DMS53 treated with DMSO at 0.1 percent for 48 hours (cell line): ENCODE measurements around the gene SLCO3A1.
"Not testable (repeated sequence)": the region's sequence is repeated elsewhere in the genome, so short reads cannot be mapped to it uniquely, and the experiment has no call there.

Experiments
- DNase-seq: peaks from one replicate; lab custom pipeline; 2025; ENCODE audit not compliant: unreplicated experiment; lab: John Stamatoyannopoulos, UW

SLCO3A1 gene

GRCh38 chr15:92061511-92062195 is 208.1 kb downstream of the SLCO3A1 start:
- DNase-seq = no peak

- no peak for DNase-seq
Observed at GRCh38 chr15:92062505-92062904, 209.0 kb downstream of the SLCO3A1 start.

- DNase-seq = no peak
Observed at GRCh38 chr15:92068121-92068520, 214.6 kb downstream of the SLCO3A1 start.

GRCh38 chr15:92069308-92070250 is 216.1 kb downstream of the SLCO3A1 start:
- DNase-seq = no peak

- not testable (repeated sequence) for DNase-seq
Observed at GRCh38 chr15:92070251-92070650, 216.7 kb downstream of the SLCO3A1 start.

GRCh38 chr15:92071045-92071634 is 217.6 kb downstream of the SLCO3A1 start:
- DNase-seq = no peak

- no peak for DNase-seq
Observed at GRCh38 chr15:92073044-92073785, 219.7 kb downstream of the SLCO3A1 start.

DNA sequence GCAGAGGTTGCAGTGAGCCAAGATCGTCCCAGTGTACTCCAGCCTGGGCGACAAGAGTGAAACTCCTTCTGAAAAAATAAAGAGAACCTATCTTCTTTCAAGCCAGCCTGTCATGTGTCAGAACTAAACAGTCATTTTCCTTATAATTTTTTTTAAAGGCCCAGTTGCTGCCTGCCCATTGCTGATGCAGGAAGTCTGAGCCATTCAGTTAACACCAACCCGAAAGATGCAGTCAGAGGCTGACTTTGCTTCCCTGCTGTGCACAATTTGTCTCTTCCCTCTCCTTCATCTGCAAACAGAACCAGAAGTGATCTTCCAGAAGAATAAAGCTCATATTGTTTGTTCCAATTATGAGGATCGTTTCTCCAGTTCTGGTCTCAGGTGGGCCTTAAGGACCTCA is 220.6 kb downstream of the SLCO3A1 start:
- no peak for DNase-seq

DNA sequence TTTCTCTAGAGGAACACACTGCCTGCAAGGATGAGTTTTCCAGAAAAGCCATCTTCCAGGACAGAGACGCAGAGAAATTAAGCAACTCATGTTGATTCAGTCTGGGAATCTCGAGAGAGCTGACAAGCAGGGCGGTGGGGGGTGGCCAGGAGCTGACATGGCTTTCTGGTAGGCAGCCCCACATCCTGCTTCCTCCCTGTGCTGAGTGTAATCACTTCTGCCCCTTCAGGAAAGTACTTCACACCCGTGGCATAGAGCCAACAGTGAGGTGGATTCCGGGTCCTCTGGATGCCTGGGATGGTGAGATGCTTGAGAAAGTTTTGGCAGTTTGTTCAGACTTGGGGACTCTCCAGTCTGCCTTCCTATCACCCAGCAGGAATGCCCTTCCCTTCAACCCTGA is 221.1 kb downstream of the SLCO3A1 start:
- no peak for DNase-seq

DNA sequence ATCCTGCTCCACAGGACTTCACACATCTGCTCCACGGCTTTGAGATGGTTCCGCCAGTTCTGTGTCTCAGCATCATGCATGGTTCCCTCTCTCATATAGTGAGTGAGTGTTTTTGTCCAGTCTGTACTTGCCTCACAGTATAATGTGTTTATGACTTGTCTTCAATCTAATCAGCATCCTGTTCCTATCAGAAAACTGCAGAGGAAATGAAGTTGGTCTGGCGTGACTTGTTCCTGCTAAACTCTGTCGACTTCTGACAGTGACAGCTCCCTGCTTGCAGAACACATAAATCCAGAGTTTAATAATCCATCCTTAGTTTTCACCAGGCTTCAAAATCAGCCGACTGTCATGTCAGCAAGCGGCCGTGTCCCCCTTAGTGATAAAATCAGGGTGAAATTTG is 222.3 kb downstream of the SLCO3A1 start:
- no peak for DNase-seq

- DNase-seq = no peak
Observed at GRCh38 chr15:92076541-92076940, 223.0 kb downstream of the SLCO3A1 start.

DNA sequence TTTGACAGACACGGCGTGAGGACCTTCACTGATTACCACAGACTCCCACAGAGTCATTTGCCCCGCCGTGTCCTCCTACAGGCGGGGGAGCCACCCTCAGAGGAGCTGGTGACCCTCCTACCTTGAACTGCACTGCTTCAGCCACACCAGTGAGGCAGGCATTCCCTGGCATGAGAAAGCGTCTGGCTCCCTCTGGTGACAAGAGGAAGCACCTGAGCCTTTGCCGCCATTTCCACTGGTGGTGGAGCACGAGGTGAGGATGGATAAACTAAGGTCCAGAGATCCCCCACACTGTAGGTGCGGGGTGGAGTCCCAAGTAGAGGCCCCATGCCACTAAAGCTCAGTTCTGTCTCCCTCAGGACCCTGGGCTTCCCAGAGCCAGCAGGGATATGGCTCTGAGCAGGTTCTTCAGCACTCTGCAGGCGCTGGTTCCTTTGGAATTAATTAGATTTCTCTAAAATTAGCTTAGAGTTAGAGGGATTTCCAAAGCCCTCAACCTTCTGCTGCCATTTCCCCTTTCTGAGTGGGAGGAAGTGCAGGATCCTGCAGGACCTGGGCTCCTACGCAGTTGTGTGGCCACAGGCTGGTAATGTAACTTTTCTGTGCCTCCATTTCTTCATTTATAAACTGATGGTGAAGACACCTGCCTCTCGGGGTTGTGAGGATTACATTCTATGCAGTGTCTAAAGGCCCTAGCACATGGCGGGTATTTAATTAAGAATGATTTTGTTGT is 224.0 kb downstream of the SLCO3A1 start:
- peak; percentile 0 for DNase-seq

GRCh38 chr15:92078270-92078669 is 224.8 kb downstream of the SLCO3A1 start:
- no peak for DNase-seq

DNA sequence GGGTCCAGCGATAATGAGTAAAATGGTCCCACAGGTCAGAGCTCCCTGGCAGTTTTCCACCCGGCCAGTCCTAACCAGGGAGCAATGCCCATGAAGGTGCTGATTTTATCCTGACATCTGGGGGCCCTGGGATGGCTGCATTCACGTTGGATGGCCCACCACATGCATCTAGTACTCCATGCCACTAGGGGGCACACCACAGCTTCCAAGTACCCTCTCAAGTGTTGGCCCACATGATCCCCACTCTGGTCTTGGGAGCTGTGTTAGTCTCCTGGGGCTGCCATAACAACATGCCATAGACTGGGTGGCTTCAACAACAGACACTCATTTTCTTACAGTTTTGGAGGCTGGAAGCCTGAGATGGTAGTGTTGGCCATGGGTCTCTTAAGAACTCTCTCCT is 225.5 kb downstream of the SLCO3A1 start:
- no peak for DNase-seq

DNA sequence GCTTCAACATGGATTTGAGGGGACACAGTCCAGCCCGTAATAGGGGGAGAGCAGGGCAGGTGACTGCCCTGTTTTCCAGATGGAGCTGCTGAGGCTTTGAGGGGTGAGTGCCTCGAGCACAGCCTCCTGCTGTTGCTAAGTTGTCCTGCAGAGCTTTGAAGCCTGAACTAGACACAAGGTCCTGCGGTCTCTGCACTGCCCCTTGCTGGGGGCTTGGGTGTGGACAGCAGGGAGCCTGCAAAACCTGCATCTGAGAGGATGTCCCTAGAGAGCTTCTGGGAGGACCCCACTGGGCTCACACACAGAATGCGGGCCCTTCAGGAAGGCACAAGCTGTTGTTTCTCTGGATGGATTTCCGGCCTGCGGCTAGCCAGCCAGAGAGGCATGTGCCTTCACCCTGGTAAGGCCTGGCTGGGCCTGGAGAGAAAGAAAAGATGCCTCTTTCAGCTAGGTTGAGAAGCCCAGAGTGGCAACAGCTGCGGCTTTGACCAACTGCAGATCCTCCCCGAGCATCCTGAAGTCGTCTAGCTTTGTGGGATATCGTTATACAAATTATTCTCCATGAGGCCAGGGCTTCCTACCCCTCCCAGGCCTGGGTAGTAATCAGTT is 226.2 kb downstream of the SLCO3A1 start:
- no peak for DNase-seq

GRCh38 chr15:92082006-92082843 is 228.7 kb downstream of the SLCO3A1 start:
- DNase-seq = peak; percentile 1

DNA sequence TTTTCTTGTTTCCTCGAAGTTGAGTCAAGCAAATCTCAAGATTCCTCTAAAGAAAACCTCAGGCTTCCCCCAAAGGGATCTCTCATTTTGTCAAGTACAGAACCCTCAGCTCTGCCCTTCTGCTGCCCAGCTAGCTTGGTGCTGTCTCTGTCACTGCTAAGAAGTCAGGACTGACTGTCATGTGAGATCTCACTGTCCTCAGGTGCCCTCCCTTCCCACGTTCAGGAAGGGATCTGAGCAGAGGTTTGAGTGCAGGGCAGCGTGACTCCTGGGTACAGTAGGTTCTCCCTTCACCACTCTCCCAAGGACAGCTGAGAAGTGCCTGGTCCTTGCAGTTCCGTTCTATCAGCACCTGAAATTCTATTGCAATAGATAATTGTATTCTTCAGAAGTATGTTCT is 229.7 kb downstream of the SLCO3A1 start:
- DNase-seq = no peak

DNA sequence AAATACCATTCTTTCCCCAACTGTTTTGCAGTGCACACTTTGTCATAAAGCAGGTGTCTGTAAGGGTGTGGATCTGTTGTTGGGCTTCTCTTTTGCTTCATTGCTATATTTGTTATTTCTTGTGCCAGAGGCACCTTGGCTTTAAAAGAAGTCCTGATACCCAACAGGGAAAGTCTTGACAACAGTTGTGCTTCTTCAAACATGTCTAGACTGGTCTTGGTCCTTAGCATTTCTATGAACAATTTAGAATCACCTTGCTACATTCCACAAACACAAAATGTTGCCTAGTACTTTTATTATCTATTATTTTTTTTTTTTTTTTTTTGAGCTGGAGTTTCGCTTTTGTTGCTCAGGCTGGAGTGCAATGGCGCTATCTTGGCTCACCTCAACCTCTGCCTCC is 233.7 kb downstream of the SLCO3A1 start:
- DNase-seq = no peak

- peak; percentile 5 for DNase-seq
Observed at GRCh38 chr15:92091155-92091734, 237.7 kb downstream of the SLCO3A1 start.
